ENCODE results near the gene ZBED6.
A peak's percentile ranks its signal among the peaks of the same experiment; 100 is the strongest.
"Not testable (repeated sequence)": the region's sequence is repeated elsewhere in the genome, so short reads cannot be mapped to it uniquely, and the experiment has no call there.

Gene ZBED6

GRCh38 chr1:203813581-203814341 lies 18.3 kb downstream of the ZBED6 start:
- no peak for DNase-seq (ENCODE audit: low read depth)
- H3K4me3 ChIP-seq (ENCODE audit: control insufficient read depth, low read depth, low read length), result no peak overlapping the region

GRCh38 chr1:203818399-203818798 lies 23.0 kb downstream of the ZBED6 start:
- TF ChIP-seq, protein P1, sequence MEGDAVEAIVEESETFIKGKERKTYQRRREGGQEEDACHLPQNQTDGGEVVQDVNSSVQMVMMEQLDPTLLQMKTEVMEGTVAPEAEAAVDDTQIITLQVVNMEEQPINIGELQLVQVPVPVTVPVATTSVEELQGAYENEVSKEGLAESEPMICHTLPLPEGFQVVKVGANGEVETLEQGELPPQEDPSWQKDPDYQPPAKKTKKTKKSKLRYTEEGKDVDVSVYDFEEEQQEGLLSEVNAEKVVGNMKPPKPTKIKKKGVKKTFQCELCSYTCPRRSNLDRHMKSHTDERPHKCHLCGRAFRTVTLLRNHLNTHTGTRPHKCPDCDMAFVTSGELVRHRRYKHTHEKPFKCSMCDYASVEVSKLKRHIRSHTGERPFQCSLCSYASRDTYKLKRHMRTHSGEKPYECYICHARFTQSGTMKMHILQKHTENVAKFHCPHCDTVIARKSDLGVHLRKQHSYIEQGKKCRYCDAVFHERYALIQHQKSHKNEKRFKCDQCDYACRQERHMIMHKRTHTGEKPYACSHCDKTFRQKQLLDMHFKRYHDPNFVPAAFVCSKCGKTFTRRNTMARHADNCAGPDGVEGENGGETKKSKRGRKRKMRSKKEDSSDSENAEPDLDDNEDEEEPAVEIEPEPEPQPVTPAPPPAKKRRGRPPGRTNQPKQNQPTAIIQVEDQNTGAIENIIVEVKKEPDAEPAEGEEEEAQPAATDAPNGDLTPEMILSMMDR (conservative IDR thresholded peaks at IDR 0.05; ENCODE audit: control insufficient read depth, insufficient read depth, low read depth, low read length), result no peak
- no peak overlapping the region for H3K4me3 ChIP-seq (ENCODE audit: control insufficient read depth, low read depth, low read length)
- no peak for DNase-seq (ENCODE audit: low read depth)

More at GRCh38 chr1:203813581-203814341, 18.3 kb downstream of the ZBED6 start:
- TF ChIP-seq, protein P1 (conservative IDR thresholded peaks at IDR 0.05; ENCODE audit: control insufficient read depth, insufficient read depth, low read depth, low read length), result no peak

- no peak overlapping the region for H3K4me3 ChIP-seq (ENCODE audit: control insufficient read depth, low read depth, low read length)
- DNase-seq (ENCODE audit: low read depth), result peak; percentile 33
- TF ChIP-seq, protein P1 (conservative IDR thresholded peaks at IDR 0.05; ENCODE audit: control insufficient read depth, insufficient read depth, low read depth, low read length), result no peak
These were observed 27.9 kb downstream of the ZBED6 start for GRCh38 chr1:203823306-203823705.

DNA sequence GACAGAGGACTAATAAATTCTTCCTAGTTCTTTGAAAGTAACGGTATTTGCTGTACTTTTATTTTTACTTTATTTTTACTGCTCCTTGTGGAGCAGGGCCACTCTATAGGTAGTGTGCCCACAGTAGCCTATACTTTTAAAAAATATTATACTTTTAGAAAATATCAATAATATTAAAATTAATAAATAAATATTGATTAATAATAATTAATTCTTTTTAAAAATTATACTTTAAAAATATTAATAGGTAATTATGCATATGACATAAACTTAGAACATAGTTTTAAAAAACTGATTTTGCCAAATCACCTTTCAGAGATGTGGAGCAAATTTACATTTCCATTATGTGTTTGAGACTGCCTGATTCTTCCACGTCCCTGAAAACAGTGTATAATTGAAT lies 30.8 kb downstream of the ZBED6 start:
- H3K4me3 ChIP-seq (ENCODE audit: control insufficient read depth, low read depth, low read length), result no peak overlapping the region
- DNase-seq (ENCODE audit: low read depth), result no peak
- TF ChIP-seq, protein P1 (conservative IDR thresholded peaks at IDR 0.05; ENCODE audit: control insufficient read depth, insufficient read depth, low read depth, low read length), result no peak

DNA sequence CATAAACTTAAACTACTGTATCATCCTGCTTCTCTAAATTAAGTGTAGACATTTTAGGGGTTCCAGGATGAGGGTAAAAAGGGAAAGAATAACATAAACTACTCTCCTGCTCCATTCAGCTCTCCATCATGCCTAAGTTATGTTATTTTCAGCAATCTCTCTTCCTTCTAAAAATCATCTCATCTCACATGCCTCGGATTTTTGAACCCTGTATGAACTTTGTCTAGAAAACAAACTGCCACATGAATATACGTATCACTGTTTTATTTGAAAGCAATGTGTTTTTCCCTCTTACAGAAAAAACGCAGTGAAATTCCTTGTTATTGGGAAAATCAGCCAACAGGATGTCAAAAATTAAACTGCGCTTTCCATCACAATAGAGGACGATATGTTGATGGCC lies 32.6 kb downstream of the ZBED6 start:
- no peak for DNase-seq (ENCODE audit: low read depth)
- TF ChIP-seq, protein P1 (conservative IDR thresholded peaks at IDR 0.05; ENCODE audit: control insufficient read depth, insufficient read depth, low read depth, low read length), result no peak
- no peak overlapping the region for H3K4me3 ChIP-seq (ENCODE audit: control insufficient read depth, low read depth, low read length)

DNA sequence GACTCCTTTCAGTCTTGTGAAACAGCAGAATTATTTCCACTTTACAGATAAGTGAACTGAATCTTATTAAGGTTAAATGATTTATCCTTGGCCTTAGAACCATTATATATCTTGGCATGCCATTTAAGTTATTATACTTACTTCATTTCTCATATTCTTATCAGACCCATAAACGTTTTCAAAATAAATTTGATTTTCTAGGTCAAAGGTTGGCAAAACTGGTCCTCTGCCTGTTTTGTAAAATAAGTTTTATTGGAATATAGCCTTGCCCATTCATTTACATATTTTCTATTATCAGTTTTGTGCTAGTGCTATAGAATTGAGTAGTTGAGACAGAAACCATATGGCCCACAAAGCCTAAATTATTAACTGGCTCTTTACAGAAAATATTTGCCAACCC lies 33.1 kb downstream of the ZBED6 start:
- no peak for DNase-seq (ENCODE audit: low read depth)
- TF ChIP-seq, protein P1 (conservative IDR thresholded peaks at IDR 0.05; ENCODE audit: control insufficient read depth, insufficient read depth, low read depth, low read length), result no peak
- no peak overlapping the region for H3K4me3 ChIP-seq (ENCODE audit: control insufficient read depth, low read depth, low read length)

DNA sequence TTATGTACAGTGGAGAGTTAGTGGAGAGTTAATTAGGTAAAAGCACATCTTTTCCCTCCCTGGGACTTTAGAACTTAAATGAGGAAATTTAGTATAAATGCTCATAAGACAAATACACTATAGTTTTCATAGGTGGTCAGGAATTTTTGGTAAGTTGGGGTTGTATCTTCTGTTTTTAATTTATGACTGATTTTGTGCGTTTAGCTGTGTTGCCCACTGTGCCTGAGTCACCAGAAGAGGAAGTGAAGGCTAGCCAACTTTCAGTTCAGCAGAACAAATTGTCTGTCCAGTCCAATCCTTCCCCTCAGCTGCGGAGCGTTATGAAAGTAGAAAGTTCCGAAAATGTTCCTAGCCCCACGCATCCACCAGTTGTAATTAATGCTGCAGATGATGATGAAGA lies 33.8 kb downstream of the ZBED6 start:
- peak; percentile 60 for DNase-seq (ENCODE audit: low read depth)
- not testable (repeated sequence) for H3K4me3 ChIP-seq (ENCODE audit: control insufficient read depth, low read depth, low read length)

All from fibroblast of mammary gland (primary cell).